ENCODE measurements around the gene ARHGEF28. TPM values are rescaled to one million over a fixed set of nuclear protein-coding genes. Genes with fewer than 3 reads are reported as not detected.

ARHGEF28 gene
- total RNA-seq, 2 experiments from 2014 or later, result not detected

GRCh38 chr5:73754254-73754653, 128.3 kb downstream of the ARHGEF28 start:
- Histone ChIP-seq H4K20me1 (ENCODE audit: insufficient read depth, low read length) (no peaks in the 10 kb centered on the region), H3K9me3 (ENCODE audit: low read length) (no peaks in the 10 kb centered on the region), H3K79me2 (ENCODE audit: insufficient read depth, low read depth, low read length) (no peaks in the 10 kb centered on the region), H2AFZ (ENCODE audit: low read length) (no peak overlapping the region), H3K9me2 (ENCODE audit: insufficient read depth, low read length) (no peaks in the 10 kb centered on the region), H3K27ac (ENCODE audit: low read depth, low read length, poor library complexity, severe bottlenecking) (no peak overlapping the region), H3K4me3 (ENCODE audit: low read depth, low read length, poor library complexity, severe bottlenecking) (no peak overlapping the region), H3K36me3 (ENCODE audit: insufficient read depth, low read length) (no peaks in the 10 kb centered on the region), H3K4me1 (ENCODE audit: insufficient read depth, low read length, poor library complexity, severe bottlenecking) (no peaks in the 10 kb centered on the region), H3K4me2 (ENCODE audit: low read length) (no peak overlapping the region)
- BruUV-seq (replicated peaks), result no TSS peak
- intact Hi-C loops (cut with micrococcal nuclease; ENCODE audit: unreplicated experiment), result no loop called here
- ChIA-PET POLR2A (no interaction called here), CTCF (ENCODE audit: unreplicated experiment) (no interaction called here)
- no peak for DNase-seq (ENCODE audit: low spot score)
- no peak for TF ChIP-seq CTCF (conservative IDR thresholded peaks at IDR 0.05; ENCODE audit: low read length)
- no peak for TF ChIP-seq EZH2phosphoT487 (IDR thresholded peaks at IDR 0.05; ENCODE audit: borderline replicate concordance, low read depth, low read length)

- CTCF ChIA-PET (ENCODE audit: unreplicated experiment), result no interaction called here
- Histone ChIP-seq H2AFZ (ENCODE audit: low read length) (no peak overlapping the region), H3K36me3 (ENCODE audit: insufficient read depth, low read length) (no peaks in the 10 kb centered on the region), H3K4me1 (ENCODE audit: insufficient read depth, low read length, poor library complexity, severe bottlenecking) (no peaks in the 10 kb centered on the region), H3K9me3 (ENCODE audit: low read length) (no peaks in the 10 kb centered on the region), H4K20me1 (ENCODE audit: insufficient read depth, low read length) (no peaks in the 10 kb centered on the region), H3K4me2 (ENCODE audit: low read length) (no peak overlapping the region), H3K79me2 (ENCODE audit: insufficient read depth, low read depth, low read length) (no peaks in the 10 kb centered on the region), H3K4me3 (ENCODE audit: low read depth, low read length, poor library complexity, severe bottlenecking) (no peak overlapping the region), H3K9me2 (ENCODE audit: insufficient read depth, low read length) (no peaks in the 10 kb centered on the region), H3K27ac (ENCODE audit: low read depth, low read length, poor library complexity, severe bottlenecking) (no peak overlapping the region)
- DNase-seq (ENCODE audit: low spot score), result no peak
- intact Hi-C loops (cut with micrococcal nuclease; ENCODE audit: unreplicated experiment), result no loop called here
- no peak for TF ChIP-seq CTCF (conservative IDR thresholded peaks at IDR 0.05; ENCODE audit: low read length)
- no peak for TF ChIP-seq EZH2phosphoT487 (IDR thresholded peaks at IDR 0.05; ENCODE audit: borderline replicate concordance, low read depth, low read length)
- POLR2A ChIA-PET, result no interaction called here
- no TSS peak for BruUV-seq (replicated peaks)
Measured at GRCh38 chr5:73757416-73757815, 131.4 kb downstream of the ARHGEF28 start.

- no peaks in the 10 kb centered on the region for H3K9me3 ChIP-seq (ENCODE audit: low read length)
- no peaks in the 10 kb centered on the region for H3K36me3 ChIP-seq (ENCODE audit: insufficient read depth, low read length)
- TF ChIP-seq EZH2phosphoT487 (IDR thresholded peaks at IDR 0.05; ENCODE audit: borderline replicate concordance, low read depth, low read length), result no peak
- TF ChIP-seq CTCF (conservative IDR thresholded peaks at IDR 0.05; ENCODE audit: low read length), result no peak
- H3K4me2 ChIP-seq (ENCODE audit: low read length), result no peak overlapping the region
- CTCF ChIA-PET (ENCODE audit: unreplicated experiment), result no interaction called here
- H3K79me2 ChIP-seq (ENCODE audit: insufficient read depth, low read depth, low read length), result no peaks in the 10 kb centered on the region
- H2AFZ ChIP-seq (ENCODE audit: low read length), result no peak overlapping the region
- intact Hi-C loops (cut with micrococcal nuclease; ENCODE audit: unreplicated experiment), result no loop called here
- H3K27ac ChIP-seq (ENCODE audit: low read depth, low read length, poor library complexity, severe bottlenecking), result no peak overlapping the region
- H3K4me1 ChIP-seq (ENCODE audit: insufficient read depth, low read length, poor library complexity, severe bottlenecking), result no peaks in the 10 kb centered on the region
- no peaks in the 10 kb centered on the region for H3K9me2 ChIP-seq (ENCODE audit: insufficient read depth, low read length)
- no peaks in the 10 kb centered on the region for H4K20me1 ChIP-seq (ENCODE audit: insufficient read depth, low read length)
- POLR2A ChIA-PET, result interaction anchor here (0.6 kb wide), 1 partner anchor 445 kb away, joined by 3 read pairs; no protein-coding TSS in a partner anchor
- no peak for DNase-seq (ENCODE audit: low spot score)
- no TSS peak for BruUV-seq (replicated peaks)
- H3K4me3 ChIP-seq (ENCODE audit: low read depth, low read length, poor library complexity, severe bottlenecking), result no peak overlapping the region
Measured at GRCh38 chr5:73759771-73760170, 133.8 kb downstream of the ARHGEF28 start.

All from OCI-LY7 (cell line).